ENCODE measurements around the gene SUSD1. TPM values are rescaled to one million over a fixed set of nuclear protein-coding genes. Genes with fewer than 3 reads are reported as not detected.

SUSD1 gene
- polyA plus RNA-seq, 1 experiment, result 24.2 TPM

DNA sequence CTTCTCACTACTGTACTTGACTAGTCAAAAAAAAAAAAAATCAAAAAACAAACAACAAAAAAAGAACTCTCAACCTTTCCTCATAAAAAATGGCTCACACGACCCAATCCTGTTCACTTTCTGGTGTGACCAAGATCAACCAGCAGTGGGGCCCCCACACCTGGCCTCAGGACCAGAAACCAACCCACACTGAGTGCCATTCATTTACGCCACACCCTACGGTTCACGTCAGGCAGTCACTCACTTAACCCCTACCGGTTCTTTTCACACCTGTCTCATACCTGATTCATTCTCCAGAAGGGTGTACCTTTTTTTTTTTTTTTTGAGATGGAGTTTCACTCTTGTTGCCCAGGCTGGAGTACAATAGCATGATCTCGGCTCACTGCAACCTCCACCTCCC lies 5.7 kb downstream of the SUSD1 start:
- no peak for DNase-seq (ENCODE audit: low read depth, low spot score)
- H3K4me3 ChIP-seq (ENCODE audit: low read depth, low read length), result no peak overlapping the region
- CTCF ChIA-PET, result no interaction called here
- no peaks in the 10 kb centered on the region for H3K27me3 ChIP-seq (ENCODE audit: control insufficient read depth, insufficient read depth, low read length)
- no peak overlapping the region for H3K27ac ChIP-seq (ENCODE audit: low read depth, low read length)
- no peaks in the 10 kb centered on the region for H3K9me3 ChIP-seq (ENCODE audit: control insufficient read depth, insufficient read depth, low read length)
- TF ChIP-seq, protein P1, sequence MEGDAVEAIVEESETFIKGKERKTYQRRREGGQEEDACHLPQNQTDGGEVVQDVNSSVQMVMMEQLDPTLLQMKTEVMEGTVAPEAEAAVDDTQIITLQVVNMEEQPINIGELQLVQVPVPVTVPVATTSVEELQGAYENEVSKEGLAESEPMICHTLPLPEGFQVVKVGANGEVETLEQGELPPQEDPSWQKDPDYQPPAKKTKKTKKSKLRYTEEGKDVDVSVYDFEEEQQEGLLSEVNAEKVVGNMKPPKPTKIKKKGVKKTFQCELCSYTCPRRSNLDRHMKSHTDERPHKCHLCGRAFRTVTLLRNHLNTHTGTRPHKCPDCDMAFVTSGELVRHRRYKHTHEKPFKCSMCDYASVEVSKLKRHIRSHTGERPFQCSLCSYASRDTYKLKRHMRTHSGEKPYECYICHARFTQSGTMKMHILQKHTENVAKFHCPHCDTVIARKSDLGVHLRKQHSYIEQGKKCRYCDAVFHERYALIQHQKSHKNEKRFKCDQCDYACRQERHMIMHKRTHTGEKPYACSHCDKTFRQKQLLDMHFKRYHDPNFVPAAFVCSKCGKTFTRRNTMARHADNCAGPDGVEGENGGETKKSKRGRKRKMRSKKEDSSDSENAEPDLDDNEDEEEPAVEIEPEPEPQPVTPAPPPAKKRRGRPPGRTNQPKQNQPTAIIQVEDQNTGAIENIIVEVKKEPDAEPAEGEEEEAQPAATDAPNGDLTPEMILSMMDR (IDR thresholded peaks at IDR 0.05; ENCODE audit: low read depth, low read length), result no peak
- POLR2A ChIA-PET, result no interaction called here

- TF ChIP-seq, protein P1 (IDR thresholded peaks at IDR 0.05; ENCODE audit: low read depth, low read length), result no peak
- POLR2A ChIA-PET, result no interaction called here
- Histone ChIP-seq H3K9me3 (ENCODE audit: control insufficient read depth, insufficient read depth, low read length) (no peaks in the 10 kb centered on the region), H3K4me3 (ENCODE audit: low read depth, low read length) (no peak overlapping the region), H3K27me3 (ENCODE audit: control insufficient read depth, insufficient read depth, low read length) (no peaks in the 10 kb centered on the region), H3K27ac (ENCODE audit: low read depth, low read length) (no peak overlapping the region)
- DNase-seq (ENCODE audit: low read depth, low spot score), result no peak
- CTCF ChIA-PET, result no interaction called here
Measured at GRCh38 chr9:112168197-112168596, 6.9 kb downstream of the SUSD1 start.

DNA sequence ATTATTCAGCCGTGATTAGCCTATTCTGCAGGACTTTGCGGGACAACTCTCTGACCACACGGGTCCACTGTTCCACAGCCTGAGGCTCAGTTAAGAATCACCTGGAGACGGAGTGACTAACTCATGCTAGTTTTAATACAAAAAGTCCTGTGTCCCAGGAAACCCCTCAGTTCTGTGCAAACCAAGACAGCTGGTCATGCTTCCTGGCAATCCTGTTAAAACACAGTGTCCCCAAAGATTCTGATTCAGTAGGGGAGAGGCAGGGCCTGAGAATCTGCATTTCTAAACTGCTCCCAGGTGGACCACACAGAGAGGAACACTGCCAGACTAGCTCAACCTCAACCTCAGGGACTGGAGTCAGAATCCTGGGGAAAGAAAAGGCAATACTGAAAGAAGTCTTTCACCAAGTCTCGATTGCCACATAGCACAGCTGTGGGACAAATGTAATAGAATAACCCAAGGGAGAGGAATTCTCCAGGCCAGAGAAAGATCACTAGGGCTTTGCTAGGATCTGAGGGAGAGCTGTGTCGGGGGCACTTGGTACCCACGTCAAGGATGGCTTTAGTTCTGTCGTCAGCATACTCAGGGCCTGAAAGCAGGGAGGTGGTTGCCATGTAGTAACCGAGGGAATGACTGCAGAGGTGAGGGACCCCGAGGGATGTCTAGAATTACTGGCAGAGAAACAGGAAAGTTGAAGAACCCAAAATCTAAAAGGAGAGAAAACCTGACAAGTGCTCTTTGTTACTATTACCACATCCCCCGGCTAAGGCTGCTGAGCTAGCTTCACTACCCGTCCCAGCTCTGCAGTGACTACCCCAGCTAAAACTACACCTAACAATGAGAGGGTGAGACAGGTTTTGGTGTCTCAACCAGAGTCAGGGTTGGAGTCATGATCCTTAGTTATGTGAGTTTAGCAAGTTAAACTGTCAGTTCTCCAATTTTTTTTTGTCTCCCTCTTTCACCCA lies 8.6 kb downstream of the SUSD1 start:
- Histone ChIP-seq H3K9me3 (ENCODE audit: control insufficient read depth, insufficient read depth, low read length) (no peaks in the 10 kb centered on the region), H3K27ac (ENCODE audit: low read depth, low read length) (no peak overlapping the region), H3K27me3 (ENCODE audit: control insufficient read depth, insufficient read depth, low read length) (no peaks in the 10 kb centered on the region), H3K4me3 (ENCODE audit: low read depth, low read length) (no peak overlapping the region)
- ChIA-PET CTCF (interaction anchor here (0.6 kb wide), 1 partner anchor 12 kb away, joined by 4 read pairs; no protein-coding TSS in a partner anchor), POLR2A (interaction anchor here (0.6 kb wide), 1 partner anchor 129 kb away, joined by 3 read pairs; no protein-coding TSS in a partner anchor)
- DNase-seq (ENCODE audit: low read depth, low spot score), result no peak
- TF ChIP-seq, protein P1 (IDR thresholded peaks at IDR 0.05; ENCODE audit: low read depth, low read length), result no peak

GRCh38 chr9:112162621-112163413 lies 12.3 kb downstream of the SUSD1 start:
- CTCF ChIA-PET, result interaction anchor here (0.7 kb wide), 1 partner anchor 200 kb away, joined by 4 read pairs; no protein-coding TSS in a partner anchor
- POLR2A ChIA-PET, result interaction anchor here (0.7 kb wide), 1 partner anchor 19 kb away, joined by 4 read pairs; no protein-coding TSS in a partner anchor

More at GRCh38 chr9:112162621-112163413, 12.3 kb downstream of the SUSD1 start:
- TF ChIP-seq, protein P1 (IDR thresholded peaks at IDR 0.05; ENCODE audit: low read depth, low read length), result no peak
- Histone ChIP-seq H3K27ac (ENCODE audit: low read depth, low read length) (no peak overlapping the region), H3K4me3 (ENCODE audit: low read depth, low read length) (no peak overlapping the region), H3K27me3 (ENCODE audit: control insufficient read depth, insufficient read depth, low read length) (no peaks in the 10 kb centered on the region), H3K9me3 (ENCODE audit: control insufficient read depth, insufficient read depth, low read length) (no peaks in the 10 kb centered on the region)
- no peak for DNase-seq (ENCODE audit: low read depth, low spot score)
